ENCODE data around the gene FNDC5. TPM values are rescaled to one million over a fixed set of nuclear protein-coding genes. Genes with fewer than 3 reads are reported as not detected.

Gene FNDC5
- total and polyA plus RNA-seq, 8 donors = 0.28 to 3.1 (median 0.74) TPM

DNA sequence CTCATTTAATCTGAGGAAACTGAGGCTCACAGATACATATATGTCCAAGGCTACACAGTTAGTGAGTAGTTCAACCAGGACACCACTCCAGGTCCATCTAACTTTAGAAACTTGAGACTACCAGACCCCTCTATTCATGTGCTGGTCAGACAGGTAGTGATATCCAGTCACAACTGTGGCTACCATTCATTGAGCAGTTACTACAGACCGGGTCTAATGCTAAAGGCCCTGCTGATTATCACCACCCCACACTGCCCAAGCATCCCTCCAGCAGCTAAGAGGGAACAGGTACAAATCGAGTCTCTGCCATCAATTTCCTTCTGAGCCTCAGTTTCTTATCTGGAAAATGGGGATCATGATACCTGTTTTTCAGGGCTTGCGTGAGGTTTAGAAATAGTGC lies 20.9 kb upstream of the FNDC5 start:
- FAIRE-seq = no peak
- H3K9me3 ChIP-seq = no peaks in the 10 kb centered on the region
- peak in 1 of 6 donors; percentile 3 for DNase-seq
- H3K27ac ChIP-seq = no peak overlapping the region
- H3K36me3 ChIP-seq = no peaks in the 10 kb centered on the region
- H3K4me3 ChIP-seq = no peak overlapping the region
- intact Hi-C loops (cut with DNase I) = no loop called here
- H3K27me3 ChIP-seq = peaks cover 0 to 9% (median 1%) of the 10 kb centered on the region in 4 donors
- 83 to 86% methylated on average over 3 of the region's 3 CpGs for whole genome bisulfite sequencing, 2 donors
- H3K4me1 ChIP-seq = peaks cover 0 to 4% (median 0%) of the 10 kb centered on the region in 3 donors
- ATAC-seq = no peak
- TF ChIP-seq, protein P1, sequence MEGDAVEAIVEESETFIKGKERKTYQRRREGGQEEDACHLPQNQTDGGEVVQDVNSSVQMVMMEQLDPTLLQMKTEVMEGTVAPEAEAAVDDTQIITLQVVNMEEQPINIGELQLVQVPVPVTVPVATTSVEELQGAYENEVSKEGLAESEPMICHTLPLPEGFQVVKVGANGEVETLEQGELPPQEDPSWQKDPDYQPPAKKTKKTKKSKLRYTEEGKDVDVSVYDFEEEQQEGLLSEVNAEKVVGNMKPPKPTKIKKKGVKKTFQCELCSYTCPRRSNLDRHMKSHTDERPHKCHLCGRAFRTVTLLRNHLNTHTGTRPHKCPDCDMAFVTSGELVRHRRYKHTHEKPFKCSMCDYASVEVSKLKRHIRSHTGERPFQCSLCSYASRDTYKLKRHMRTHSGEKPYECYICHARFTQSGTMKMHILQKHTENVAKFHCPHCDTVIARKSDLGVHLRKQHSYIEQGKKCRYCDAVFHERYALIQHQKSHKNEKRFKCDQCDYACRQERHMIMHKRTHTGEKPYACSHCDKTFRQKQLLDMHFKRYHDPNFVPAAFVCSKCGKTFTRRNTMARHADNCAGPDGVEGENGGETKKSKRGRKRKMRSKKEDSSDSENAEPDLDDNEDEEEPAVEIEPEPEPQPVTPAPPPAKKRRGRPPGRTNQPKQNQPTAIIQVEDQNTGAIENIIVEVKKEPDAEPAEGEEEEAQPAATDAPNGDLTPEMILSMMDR (IDR thresholded peaks at IDR 0.05) = no peak

DNA sequence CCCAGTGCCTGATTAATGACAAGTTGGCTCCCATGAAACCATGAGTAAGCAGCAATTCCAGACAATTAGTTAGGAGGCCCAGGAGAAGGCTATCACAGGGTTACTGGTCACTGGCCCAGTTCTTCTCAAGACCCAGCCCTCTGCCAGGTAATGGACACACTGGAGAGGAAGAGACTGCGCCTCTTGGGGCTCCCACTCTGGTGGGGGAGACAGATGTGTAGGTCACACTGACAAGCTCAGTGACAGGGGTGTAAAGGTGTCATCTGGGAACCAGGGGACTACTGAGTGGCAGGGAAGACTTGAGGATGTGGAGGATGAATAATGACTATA lies 20.5 kb upstream of the FNDC5 start:
- 87 to 94% methylated on average over 1 of the region's 1 CpG for WGBS, 2 donors
- FAIRE-seq (no peak), ATAC-seq (no peak), DNase-seq (peak in 1 of 6 donors; percentile 9)
- H3K36me3 ChIP-seq = no peaks in the 10 kb centered on the region
- H3K27ac ChIP-seq = no peak overlapping the region
- no peak overlapping the region for H3K4me3 ChIP-seq
- peaks cover 0 to 9% (median 1%) of the 10 kb centered on the region in 4 donors for H3K27me3 ChIP-seq
- H3K9me3 ChIP-seq = no peaks in the 10 kb centered on the region
- TF ChIP-seq, protein P1 (IDR thresholded peaks at IDR 0.05) = no peak
- peaks cover 0 to 4% (median 0%) of the 10 kb centered on the region in 3 donors for H3K4me1 ChIP-seq
- intact Hi-C loops (cut with DNase I) = no loop called here

DNA sequence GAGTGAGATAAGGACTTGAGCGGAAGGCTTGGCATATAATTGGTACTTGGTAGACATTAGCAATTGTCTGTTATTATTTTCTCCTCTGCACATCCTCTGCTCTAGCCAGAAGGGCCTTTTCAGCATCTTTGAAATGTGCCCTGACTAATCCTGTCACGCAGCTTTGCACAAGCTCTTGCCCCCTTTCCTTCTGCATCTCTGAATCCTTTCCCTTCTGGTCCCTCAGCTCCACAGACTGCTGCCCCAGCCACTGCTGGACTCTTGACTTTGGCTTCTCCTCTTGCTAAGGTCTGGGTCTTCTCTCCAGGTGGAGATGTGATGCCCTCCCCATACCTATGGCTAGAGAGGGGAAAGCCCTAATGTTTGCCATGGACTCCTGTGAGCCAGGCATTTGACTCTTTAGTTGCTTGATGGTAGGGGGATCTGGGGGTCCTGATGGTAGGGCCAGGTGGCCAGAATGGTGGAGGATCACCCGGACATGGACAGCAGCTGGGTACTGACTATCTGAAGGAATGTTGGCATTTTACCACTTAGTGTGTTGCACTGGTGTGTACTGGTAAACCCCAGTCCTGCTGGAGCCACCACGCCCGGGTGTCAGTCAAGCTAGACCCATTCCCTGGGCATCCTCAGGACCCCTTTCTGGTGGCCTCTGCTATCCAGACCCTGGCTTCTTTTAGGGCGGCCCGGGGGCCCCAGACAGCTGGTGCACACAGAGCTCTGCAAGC lies 20.0 kb upstream of the FNDC5 start:
- no peak overlapping the region for H3K4me3 ChIP-seq
- TF ChIP-seq, protein P1 (IDR thresholded peaks at IDR 0.05) = no peak
- peaks cover 0 to 4% (median 0%) of the 10 kb centered on the region in 3 donors for H3K4me1 ChIP-seq

DNA sequence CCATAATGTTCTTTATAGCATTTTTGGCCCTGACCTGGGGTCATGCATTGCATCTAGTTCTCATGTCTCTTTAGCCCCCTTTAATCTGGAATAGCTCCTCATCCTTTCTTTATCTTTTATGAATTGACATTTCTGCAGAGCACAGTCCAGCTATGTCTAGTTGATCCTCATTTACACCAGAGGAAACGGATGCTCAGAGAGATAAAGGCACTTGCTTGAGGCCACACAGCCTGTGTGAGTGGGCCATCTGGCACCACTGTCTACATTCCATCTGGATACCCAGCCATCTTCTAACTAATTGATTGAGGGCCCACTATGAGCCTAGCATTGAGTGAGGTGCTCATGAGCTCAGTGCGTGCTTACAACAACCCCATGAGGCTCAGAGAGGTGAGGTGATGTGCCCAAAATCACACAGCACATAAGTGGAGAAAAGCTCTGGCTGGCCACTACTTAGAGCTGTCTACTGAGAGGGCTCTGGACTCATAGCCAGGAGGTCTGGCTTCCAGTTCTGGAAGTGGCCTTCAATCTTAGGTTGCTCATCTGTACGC lies 19.1 kb upstream of the FNDC5 start:
- 83 to 88% methylated on average over 3 of the region's 3 CpGs for WGBS, 2 donors
- Histone ChIP-seq H3K4me1 (peaks cover 0 to 4% (median 0%) of the 10 kb centered on the region in 3 donors), H3K27me3 (peaks cover 0 to 9% (median 1%) of the 10 kb centered on the region in 4 donors), H3K9me3 (no peaks in the 10 kb centered on the region), H3K4me3 (no peak overlapping the region), H3K27ac (no peak overlapping the region), H3K36me3 (no peaks in the 10 kb centered on the region)
- intact Hi-C loops (cut with DNase I) = no loop called here
- DNase-seq (peak in 1 of 6 donors; percentile 2), ATAC-seq (no peak), FAIRE-seq (no peak)
- TF ChIP-seq, protein P1 (IDR thresholded peaks at IDR 0.05) = no peak

More for the DNA sequence above, 20.0 kb upstream of the FNDC5 start:
- H3K36me3 ChIP-seq = no peaks in the 10 kb centered on the region
- ATAC-seq (no peak), FAIRE-seq (no peak), DNase-seq (peak in 2 of 6 donors; percentile 8 to 34)
- intact Hi-C loops (cut with DNase I) = no loop called here
- 72 to 82% methylated on average over 7 of the region's 7 CpGs for WGBS, 2 donors
- peaks cover 0 to 9% (median 1%) of the 10 kb centered on the region in 4 donors for H3K27me3 ChIP-seq
- no peak overlapping the region for H3K27ac ChIP-seq
- H3K9me3 ChIP-seq = no peaks in the 10 kb centered on the region

Data from pancreas (tissue), 10 donors.